DMS53 (cell line): ENCODE results near the gene ZNF385A.
A peak's percentile ranks its signal among the peaks of the same experiment; 100 is the strongest.

Source experiments
- DNase-seq: peaks from one replicate; lab custom pipeline; 2025; lab: John Stamatoyannopoulos, UW

ZNF385A gene

GRCh38 chr12:54392485-54393206 is 8.1 kb upstream of the ZNF385A start:
- DNase-seq: no peak

- peak; percentile 78 for DNase-seq
These were observed 6.4 kb upstream of the ZNF385A start for GRCh38 chr12:54390668-54391551.

- peak; percentile 42 for DNase-seq
These were observed 5.7 kb upstream of the ZNF385A start for GRCh38 chr12:54390176-54390667.

GRCh38 chr12:54389607-54390175 is 5.2 kb upstream of the ZNF385A start:
- DNase-seq: no peak

- no peak for DNase-seq
These were observed 4.6 kb upstream of the ZNF385A start for GRCh38 chr12:54389134-54389508.

GRCh38 chr12:54388237-54389133 is 4.0 kb upstream of the ZNF385A start:
- DNase-seq: no peak

- no peak for DNase-seq
These were observed 2.6 kb upstream of the ZNF385A start for GRCh38 chr12:54387114-54387467.

- DNase-seq: no peak
These were observed 2.0 kb upstream of the ZNF385A start for GRCh38 chr12:54386403-54387113.

- no peak for DNase-seq
These were observed 850 bp upstream of the ZNF385A start for GRCh38 chr12:54385251-54385914.

- peak; percentile 49 for DNase-seq
These were observed 1.4 kb downstream of the ZNF385A start for GRCh38 chr12:54383041-54383609.

GRCh38 chr12:54381136-54381535 is 3.4 kb downstream of the ZNF385A start:
- no peak for DNase-seq

GRCh38 chr12:54379398-54380201 is 4.9 kb downstream of the ZNF385A start:
- peak; percentile 97 for DNase-seq

GRCh38 chr12:54378796-54379397 is 5.6 kb downstream of the ZNF385A start:
- peak; percentile 88 for DNase-seq

GRCh38 chr12:54377797-54378515 is 6.6 kb downstream of the ZNF385A start:
- DNase-seq: no peak

- DNase-seq: no peak
These were observed 7.5 kb downstream of the ZNF385A start for GRCh38 chr12:54377007-54377406.

- no peak for DNase-seq
These were observed 7.9 kb downstream of the ZNF385A start for GRCh38 chr12:54376596-54376995.

- no peak for DNase-seq
These were observed 9.3 kb downstream of the ZNF385A start for GRCh38 chr12:54375259-54375579.

GRCh38 chr12:54374562-54375258 is 9.8 kb downstream of the ZNF385A start:
- DNase-seq: peak; percentile 74
